HepG2 (cell line): ENCODE results near the gene VAV2. TPM values are rescaled to one million over a fixed set of nuclear protein-coding genes. Genes with fewer than 3 reads are reported as not detected.

ENCODE experiments used
- ARNTL ChIP-seq: sonication (generic); formaldehyde crosslinking; IDR thresholded peaks from 2 replicates; pipeline ENCODE4 v1.4.0; 2020; ENCODE audit warnings: mild to moderate bottlenecking, missing genetic modification reagents
- CCAR2 ChIP-seq: fragments of 200-400 bp; formaldehyde crosslinking; optimal IDR thresholded peaks from 2 replicates; pipeline ENCODE3; 2018; ENCODE audit warnings: low read depth, mild to moderate bottlenecking, low read length, moderate library complexity
- CHD2 ChIP-seq: IDR thresholded peaks from 2 replicates; pipeline ENCODE4 v1.6.1; 2011; ENCODE audit warnings: low read depth, low read length, improper control_type of control experiment
- CREM ChIP-seq, 2 experiments: sonication (generic) in 1 of 2; formaldehyde crosslinking in 1 of 2; IDR thresholded peaks; 2 replicates each; pipeline versions ENCODE4 v1.4.0 to v1.6.1; 2016 to 2020; ENCODE audit warnings: antibody characterized with exemption in 1 of 2, mild to moderate bottlenecking in 1 of 2, missing genetic modification reagents in 1 of 2
- HNRNPK ChIP-seq: fragments of 200-400 bp; formaldehyde crosslinking; IDR thresholded peaks from 2 replicates; pipeline ENCODE4 v1.6.1; 2018; ENCODE audit warnings: low read length, low read depth, moderate library complexity, mild to moderate bottlenecking; ENCODE audit not compliant: poor library complexity, severe bottlenecking
- KAT2B ChIP-seq: fragments of 150-350 bp; IDR thresholded peaks from 2 replicates; pipeline ENCODE4 v1.6.1; 2014; ENCODE audit warnings: low read depth, low read length, borderline replicate concordance
- NR3C1 ChIP-seq: sonication (generic); formaldehyde crosslinking; IDR thresholded peaks from 2 replicates; pipeline ENCODE4 v1.4.0; 2020; ENCODE audit warnings: missing genetic modification reagents
- REPIN1 ChIP-seq: sonication (generic); formaldehyde crosslinking; IDR thresholded peaks from 2 replicates; pipeline ENCODE4 v1.8.0; 2022; ENCODE audit warnings: missing genetic modification reagents, low read depth, mild to moderate bottlenecking, borderline replicate concordance
- SETDB1 ChIP-seq: sonication (generic); formaldehyde crosslinking; IDR thresholded peaks from 2 replicates; pipeline ENCODE4 v1.5.1; 2020; ENCODE audit warnings: missing genetic modification reagents, mild to moderate bottlenecking, borderline replicate concordance
- SMAD3 ChIP-seq: sonication (generic); formaldehyde crosslinking; IDR thresholded peaks from 2 replicates; pipeline ENCODE4 v1.4.0; 2020; ENCODE audit warnings: missing genetic modification reagents
- SOX5 ChIP-seq: IDR thresholded peaks from 2 replicates; pipeline ENCODE4 v1.6.1; 2016; ENCODE audit warnings: borderline replicate concordance
- STAG1 ChIP-seq: sonication (generic); formaldehyde crosslinking; IDR thresholded peaks from 2 replicates; pipeline ENCODE4 v1.4.0; 2020; ENCODE audit warnings: missing genetic modification reagents
- TAF1 ChIP-seq: sonication (generic); formaldehyde crosslinking; IDR thresholded peaks from 2 replicates; pipeline ENCODE4 v1.4.0; 2020; ENCODE audit warnings: missing genetic modification reagents
- ZEB1 ChIP-seq: IDR thresholded peaks from 2 replicates; pipeline ENCODE4 v1.6.1; 2012; ENCODE audit warnings: mild to moderate bottlenecking, low read depth, inconsistent platforms; ENCODE audit not compliant: insufficient replicate concordance
- ZFP36L1 ChIP-seq: sonication (generic); formaldehyde crosslinking; IDR thresholded peaks from 2 replicates; pipeline ENCODE4 v1.8.0; 2022; ENCODE audit warnings: mild to moderate bottlenecking, missing genetic modification reagents, moderate library complexity
- ZFX ChIP-seq: sonication (generic); formaldehyde crosslinking; IDR thresholded peaks from 2 replicates; pipeline ENCODE4 v1.4.0; 2020; ENCODE audit warnings: mild to moderate bottlenecking, low read depth, missing genetic modification reagents, moderate library complexity
- ZNF34 ChIP-seq: sonication (generic); formaldehyde crosslinking; IDR thresholded peaks from 2 replicates; pipeline ENCODE4 v1.4.0; 2020; ENCODE audit warnings: mild to moderate bottlenecking, missing genetic modification reagents, borderline replicate concordance
- ZNF451 ChIP-seq: sonication (generic); formaldehyde crosslinking; IDR thresholded peaks from 2 replicates; pipeline ENCODE4 v1.5.0; 2020; ENCODE audit warnings: mild to moderate bottlenecking, missing genetic modification reagents
- ZNF720 ChIP-seq: sonication (generic); formaldehyde crosslinking; IDR thresholded peaks from 2 replicates; pipeline ENCODE4 v1.4.0; 2020; ENCODE audit warnings: missing genetic modification reagents
- ZNF773 ChIP-seq: sonication (generic); formaldehyde crosslinking; IDR thresholded peaks from 2 replicates; pipeline ENCODE4 v1.4.0; 2020; ENCODE audit warnings: missing genetic modification reagents, borderline replicate concordance
- ZXDC ChIP-seq: sonication (generic); formaldehyde crosslinking; IDR thresholded peaks from 2 replicates; pipeline ENCODE4 v1.5.0; 2020; ENCODE audit warnings: mild to moderate bottlenecking, missing genetic modification reagents
- polyA plus RNA-seq, 8 experiments: library from polyadenylated mRNA; depleted of rRNA in 3 of 8; stranded (reverse) in 7 of 8; unstranded in 1 of 8; fragments of >200 nt; fragmentation: Illumina TruSeq in 4 of 8; extraction: Trizol in 4 of 8; gene quantifications; 2 replicates each; pipeline versions ENCODE4 v1.2.1 to v1.2.3, GENCODE V29; 2011 to 2016; ENCODE audit warnings: low read depth in 4 of 8, missing spikeins in 1 of 8, mixed read lengths in 1 of 8; ENCODE audit not compliant: insufficient read depth in 1 of 8
- total RNA-seq, 5 experiments: library from RNA; depleted of rRNA; stranded (reverse); fragments of >200 nt; fragmentation: Illumina TruSeq; extraction: Trizol; gene quantifications; 2 replicates each; pipeline ENCODE4 v1.2.3, GENCODE V29; 2016; ENCODE audit warnings: low read depth in 1 of 5
- TF ChIP-seq, protein P1 (sequence below): sonication (generic); formaldehyde crosslinking; IDR thresholded peaks from 2 replicates; pipeline ENCODE4 v1.4.0; 2020; ENCODE audit warnings: mild to moderate bottlenecking, low read depth, missing genetic modification reagents
- TF ChIP-seq, protein P2 (sequence below): sonication (generic); formaldehyde crosslinking; IDR thresholded peaks from 2 replicates; pipeline ENCODE4 v1.9.0; 2021; ENCODE audit warnings: missing genetic modification reagents, mild to moderate bottlenecking, borderline replicate concordance
- TF ChIP-seq, protein P3 (sequence below): IDR thresholded peaks from 2 replicates; pipeline ENCODE4 v1.6.1; 2016; ENCODE audit warnings: missing compliant biosample characterization, missing genetic modification reagents, borderline replicate concordance

VAV2 gene
- total and polyA plus RNA-seq, 2 of the 13 experiments (the other 11 are each of a cell fraction or from before 2014, with no cell fraction given), result 22.5 to 22.9 TPM

- TF ChIP-seq SMAD3 (CRISPR knock-in tag) (no peak), SETDB1 (CRISPR knock-in tag) (no peak), TAF1 (CRISPR knock-in tag) (no peak), ZFP36L1 (CRISPR knock-in tag) (no peak), ARNTL (CRISPR knock-in tag) (no peak), ZXDC (CRISPR knock-in tag) (no peak), ZNF720 (CRISPR knock-in tag) (no peak), ZFX (peak; percentile 57; the same call in 1 of the 2 replicates), KAT2B (no peak), CCAR2 (no peak), SOX5 (CRISPR knock-in tag) (0 out of 2 replicates have a peak, but pooled peaks have one; percentile 16), STAG1 (CRISPR knock-in tag) (peak; percentile 63), REPIN1 (CRISPR knock-in tag) (peak; percentile 63; the same call in 1 of the 2 replicates), HNRNPK (no peak), CHD2 (no peak), ZNF451 (CRISPR knock-in tag) (no peak), ZNF34 (CRISPR knock-in tag) (no peak), ZEB1 (no peak), ZNF773 (CRISPR knock-in tag) (no peak), CREM (IDR thresholded peaks at IDR 0.05) (no peak), CREM (CRISPR knock-in tag; IDR thresholded peaks at IDR 0.05) (no peak), NR3C1 (CRISPR knock-in tag) (no peak)
- TF ChIP-seq, protein P1, sequence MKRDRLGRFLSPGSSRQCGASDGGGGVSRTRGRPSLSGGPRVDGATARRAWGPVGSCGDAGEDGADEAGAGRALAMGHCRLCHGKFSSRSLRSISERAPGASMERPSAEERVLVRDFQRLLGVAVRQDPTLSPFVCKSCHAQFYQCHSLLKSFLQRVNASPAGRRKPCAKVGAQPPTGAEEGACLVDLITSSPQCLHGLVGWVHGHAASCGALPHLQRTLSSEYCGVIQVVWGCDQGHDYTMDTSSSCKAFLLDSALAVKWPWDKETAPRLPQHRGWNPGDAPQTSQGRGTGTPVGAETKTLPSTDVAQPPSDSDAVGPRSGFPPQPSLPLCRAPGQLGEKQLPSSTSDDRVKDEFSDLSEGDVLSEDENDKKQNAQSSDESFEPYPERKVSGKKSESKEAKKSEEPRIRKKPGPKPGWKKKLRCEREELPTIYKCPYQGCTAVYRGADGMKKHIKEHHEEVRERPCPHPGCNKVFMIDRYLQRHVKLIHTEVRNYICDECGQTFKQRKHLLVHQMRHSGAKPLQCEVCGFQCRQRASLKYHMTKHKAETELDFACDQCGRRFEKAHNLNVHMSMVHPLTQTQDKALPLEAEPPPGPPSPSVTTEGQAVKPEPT (CRISPR knock-in tag), result no peak
- TF ChIP-seq, protein P2, sequence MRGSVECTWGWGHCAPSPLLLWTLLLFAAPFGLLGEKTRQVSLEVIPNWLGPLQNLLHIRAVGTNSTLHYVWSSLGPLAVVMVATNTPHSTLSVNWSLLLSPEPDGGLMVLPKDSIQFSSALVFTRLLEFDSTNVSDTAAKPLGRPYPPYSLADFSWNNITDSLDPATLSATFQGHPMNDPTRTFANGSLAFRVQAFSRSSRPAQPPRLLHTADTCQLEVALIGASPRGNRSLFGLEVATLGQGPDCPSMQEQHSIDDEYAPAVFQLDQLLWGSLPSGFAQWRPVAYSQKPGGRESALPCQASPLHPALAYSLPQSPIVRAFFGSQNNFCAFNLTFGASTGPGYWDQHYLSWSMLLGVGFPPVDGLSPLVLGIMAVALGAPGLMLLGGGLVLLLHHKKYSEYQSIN (CRISPR knock-in tag), result no peak
- TF ChIP-seq, protein P3, sequence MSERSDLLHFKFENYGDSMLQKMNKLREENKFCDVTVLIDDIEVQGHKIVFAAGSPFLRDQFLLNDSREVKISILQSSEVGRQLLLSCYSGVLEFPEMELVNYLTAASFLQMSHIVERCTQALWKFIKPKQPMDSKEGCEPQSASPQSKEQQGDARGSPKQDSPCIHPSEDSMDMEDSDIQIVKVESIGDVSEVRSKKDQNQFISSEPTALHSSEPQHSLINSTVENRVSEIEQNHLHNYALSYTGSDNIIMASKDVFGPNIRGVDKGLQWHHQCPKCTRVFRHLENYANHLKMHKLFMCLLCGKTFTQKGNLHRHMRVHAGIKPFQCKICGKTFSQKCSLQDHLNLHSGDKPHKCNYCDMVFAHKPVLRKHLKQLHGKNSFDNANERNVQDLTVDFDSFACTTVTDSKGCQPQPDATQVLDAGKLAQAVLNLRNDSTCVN (CRISPR knock-in tag), result no peak
These were observed 67.7 kb downstream of the VAV2 start (continued) for GRCh38 chr9:133924453-133924852.
